HG02943 (cell line): ENCODE measurements around the gene HSPA8.

Source experiments
- ATAC-seq: cut with Tn5 transposase; IDR thresholded peaks from one replicate; pipeline ENCODE4 v1.9.1; 2021; ENCODE audit warnings: mild to moderate bottlenecking, low read depth, moderate library complexity; ENCODE audit not compliant: unreplicated experiment

Gene HSPA8

DNA sequence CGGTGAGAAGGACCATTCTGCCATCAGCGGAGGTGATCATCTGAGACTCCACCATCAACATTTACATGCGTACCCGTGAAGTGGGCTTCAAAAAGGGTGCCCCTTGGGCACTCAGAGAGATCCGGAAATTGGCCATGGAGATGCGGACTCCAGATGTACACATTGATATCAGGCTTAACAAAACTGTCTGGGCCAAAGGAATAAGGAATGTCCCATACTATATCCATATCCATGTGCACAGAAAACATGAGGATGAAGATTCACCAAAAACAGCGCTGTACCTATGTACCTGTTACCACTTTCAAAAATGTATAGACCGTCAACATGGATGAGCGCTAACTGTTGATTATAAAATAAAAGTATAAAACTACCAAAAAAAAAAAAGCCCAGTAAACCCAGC, 10.8 kb downstream of the HSPA8 start:
- ATAC-seq, result no peak

DNA sequence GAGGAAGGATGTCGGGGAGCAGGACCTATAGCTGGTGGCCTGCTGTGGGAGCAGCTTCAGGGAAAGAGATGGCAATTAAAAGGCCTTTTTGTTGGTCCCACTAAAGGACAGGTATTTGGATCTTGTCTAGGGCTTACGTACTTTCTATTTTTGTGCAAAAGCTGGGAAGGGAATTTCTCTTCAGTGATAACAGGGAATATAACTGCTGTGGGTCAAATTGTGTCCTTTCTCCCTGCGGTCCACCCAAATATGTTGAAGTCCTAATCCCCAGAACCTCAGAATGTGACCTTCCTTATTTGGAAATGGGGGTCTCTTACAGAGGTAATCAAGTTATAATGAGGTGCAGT, 14.0 kb downstream of the HSPA8 start:
- ATAC-seq, result no peak

DNA sequence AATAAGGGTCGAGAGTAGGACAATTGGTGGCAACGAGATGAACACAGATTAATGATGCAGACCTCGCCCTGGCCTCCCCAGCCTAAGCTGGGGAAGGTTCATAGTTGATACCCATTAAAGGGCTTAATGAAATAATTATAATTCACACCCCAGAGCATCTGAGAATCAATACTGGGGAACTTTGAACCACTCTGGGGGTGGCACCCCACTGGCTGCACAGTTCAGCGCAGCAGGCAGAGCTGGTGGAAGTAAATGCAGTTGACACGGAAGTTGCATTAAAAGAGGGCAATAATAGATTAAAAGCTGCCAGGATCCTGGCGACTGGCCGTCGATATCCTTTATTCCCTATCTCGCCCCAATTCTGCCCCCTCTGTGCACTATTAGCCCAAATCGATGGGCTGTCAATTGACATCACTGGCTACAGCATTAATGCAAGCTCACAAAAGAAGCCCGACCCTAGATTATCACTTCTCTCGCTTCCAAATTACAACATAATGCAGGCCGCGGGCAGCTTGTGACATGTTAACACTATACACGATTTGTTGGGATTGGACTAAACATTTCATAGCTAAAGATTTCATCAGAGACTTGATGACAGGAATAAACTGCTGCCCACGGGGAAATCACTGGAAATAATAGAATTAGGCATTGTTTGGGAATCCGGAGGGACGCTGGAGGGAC, 14.5 kb downstream of the HSPA8 start:
- ATAC-seq, result no peak

DNA sequence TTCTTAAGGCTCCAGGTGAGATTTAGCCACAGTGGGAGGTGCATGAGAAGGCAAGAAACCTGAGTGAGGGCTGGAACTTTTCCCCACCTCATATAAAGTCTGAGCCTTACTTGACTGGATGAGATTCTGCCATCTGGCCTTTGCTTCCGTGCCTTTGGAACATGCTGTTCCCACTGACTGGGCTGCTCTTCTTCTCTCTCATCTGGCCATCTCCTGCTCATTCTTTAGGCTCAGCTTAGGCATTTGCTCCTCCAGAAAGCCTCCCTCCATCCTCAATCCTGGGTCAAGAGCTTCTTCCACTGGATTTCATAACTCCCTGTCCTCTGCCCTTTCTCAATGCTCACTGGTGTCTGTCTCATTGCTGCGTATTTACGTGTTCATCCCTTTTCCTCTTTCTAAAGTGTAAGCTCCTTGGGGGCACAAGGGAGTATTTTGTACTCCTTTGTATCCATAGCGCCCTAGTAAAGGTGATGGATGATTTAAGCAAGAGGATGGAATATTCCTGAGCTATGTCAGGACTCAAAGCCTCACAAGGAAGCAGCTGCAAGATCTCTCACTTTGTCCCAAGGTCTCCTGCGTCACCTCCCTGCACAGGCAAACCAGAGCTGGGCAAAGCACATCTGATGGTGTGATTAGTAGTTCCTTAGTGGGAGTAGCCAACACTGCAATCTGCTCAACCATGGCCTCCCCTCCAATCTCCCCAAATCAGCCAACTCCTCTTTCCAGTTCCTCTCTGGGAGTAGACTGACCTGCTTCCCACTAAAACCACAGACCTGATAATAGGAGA, 15.3 kb downstream of the HSPA8 start:
- no peak for ATAC-seq

DNA sequence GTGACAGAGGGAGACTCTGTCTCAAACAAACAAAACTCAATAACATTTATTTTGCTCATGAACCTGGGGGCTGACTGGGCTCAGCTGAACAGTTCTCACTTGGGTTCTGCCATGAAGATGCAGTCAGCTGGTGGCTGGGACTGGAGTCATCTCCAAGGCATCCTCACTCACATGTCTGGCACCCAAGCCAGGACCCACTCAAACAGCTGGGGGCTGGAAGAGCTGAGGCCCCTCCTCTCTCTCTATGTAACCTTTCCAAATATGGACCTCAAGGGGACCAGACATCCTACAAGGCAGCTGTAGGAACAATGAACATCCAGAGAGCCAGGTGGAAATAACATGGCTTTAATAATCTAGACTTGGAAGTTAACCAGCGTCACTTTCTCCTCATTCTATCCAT, 16.8 kb downstream of the HSPA8 start:
- no peak for ATAC-seq

DNA sequence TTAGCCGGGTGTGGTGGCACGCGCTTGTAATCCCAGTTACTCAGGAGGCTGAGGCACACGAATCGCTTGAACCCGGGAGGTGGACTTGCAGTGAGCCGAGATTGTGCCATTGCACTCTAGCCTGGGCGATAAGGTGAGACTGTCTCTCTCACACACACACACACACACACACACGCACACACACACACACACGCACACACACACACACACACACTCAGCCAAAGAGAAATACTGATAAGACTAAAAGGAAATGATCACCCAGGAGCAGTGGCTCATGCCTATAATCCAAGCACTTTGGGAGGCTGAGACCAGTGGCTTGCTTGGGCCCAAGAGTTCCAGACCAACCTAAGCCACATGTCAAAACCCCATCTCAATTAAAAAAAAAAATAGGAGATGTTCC, 20.8 kb downstream of the HSPA8 start:
- no peak for ATAC-seq

DNA sequence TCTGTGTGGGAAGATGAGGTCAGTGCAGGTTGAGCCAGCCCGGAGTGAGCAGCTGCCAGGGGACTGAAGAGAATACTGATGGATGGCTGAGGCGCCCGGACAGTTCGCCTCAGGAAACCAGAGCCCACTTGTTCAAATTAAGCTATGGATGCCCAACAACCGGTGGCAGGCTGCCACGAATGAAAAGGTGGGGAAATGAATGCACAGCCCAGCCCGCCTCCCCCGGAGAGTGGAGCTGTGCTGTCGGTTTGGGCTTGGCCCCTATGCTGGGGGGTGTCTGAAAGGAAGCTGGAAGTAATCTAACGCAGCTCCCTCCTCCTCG, 21.9 kb downstream of the HSPA8 start:
- no peak for ATAC-seq

DNA sequence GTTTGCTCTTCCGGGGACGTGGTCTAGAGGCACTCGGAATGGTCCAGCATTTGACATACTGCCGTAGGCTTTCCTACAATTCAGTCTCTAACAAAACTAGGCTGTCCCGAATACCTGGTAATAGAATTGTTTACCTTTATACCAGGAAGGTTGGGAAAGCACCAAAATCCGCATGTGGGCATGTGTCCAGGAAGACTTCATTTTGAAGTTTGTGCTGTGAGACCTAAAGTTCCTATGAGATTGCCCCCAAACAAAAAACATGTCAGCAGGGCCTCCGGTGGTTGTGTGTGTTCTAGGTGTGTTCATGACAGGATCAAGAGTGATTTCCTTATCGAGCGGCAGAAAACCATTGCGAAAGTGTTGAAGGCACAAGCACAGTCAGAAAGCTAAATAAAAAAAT, 26.1 kb downstream of the HSPA8 start:
- no peak for ATAC-seq

DNA sequence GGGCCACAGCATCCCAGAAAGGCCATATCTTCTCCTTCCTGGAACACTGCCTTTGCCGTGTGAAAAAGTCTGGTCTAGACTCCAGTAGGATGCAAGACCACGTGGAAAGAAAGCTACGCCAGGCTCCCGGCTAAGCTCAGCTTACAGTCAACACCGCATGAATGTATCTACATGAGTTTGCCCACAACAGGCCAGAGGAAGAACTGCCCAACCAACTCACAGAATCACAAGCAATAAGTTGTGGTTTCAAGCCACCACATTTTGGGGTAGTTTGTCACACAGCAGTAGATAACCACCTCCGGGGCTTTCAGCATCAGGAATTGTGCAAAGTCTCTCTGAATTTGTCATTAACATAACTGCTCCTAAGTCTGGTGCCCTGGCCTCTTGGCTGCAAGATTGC, 27.3 kb downstream of the HSPA8 start:
- no peak for ATAC-seq

DNA sequence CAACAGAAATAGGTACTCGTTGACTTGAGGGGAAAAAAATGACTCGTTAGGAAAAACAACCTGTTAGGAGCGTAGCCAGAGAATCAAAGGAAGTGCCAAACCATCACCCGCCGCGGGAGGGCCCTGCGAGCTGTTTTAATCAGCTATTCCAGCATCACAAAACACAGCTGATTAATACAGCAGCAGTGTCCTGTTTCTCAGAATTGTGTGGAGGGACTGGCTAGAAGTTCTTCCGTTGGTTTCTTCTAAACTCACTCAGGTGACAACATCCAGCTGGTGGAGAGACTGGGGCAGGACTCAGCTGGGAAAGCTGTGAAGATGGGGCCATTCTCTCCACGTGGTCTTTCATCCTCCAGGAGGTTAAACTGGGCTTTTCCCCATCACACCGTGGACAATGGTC, 28.0 kb downstream of the HSPA8 start:
- no peak for ATAC-seq

DNA sequence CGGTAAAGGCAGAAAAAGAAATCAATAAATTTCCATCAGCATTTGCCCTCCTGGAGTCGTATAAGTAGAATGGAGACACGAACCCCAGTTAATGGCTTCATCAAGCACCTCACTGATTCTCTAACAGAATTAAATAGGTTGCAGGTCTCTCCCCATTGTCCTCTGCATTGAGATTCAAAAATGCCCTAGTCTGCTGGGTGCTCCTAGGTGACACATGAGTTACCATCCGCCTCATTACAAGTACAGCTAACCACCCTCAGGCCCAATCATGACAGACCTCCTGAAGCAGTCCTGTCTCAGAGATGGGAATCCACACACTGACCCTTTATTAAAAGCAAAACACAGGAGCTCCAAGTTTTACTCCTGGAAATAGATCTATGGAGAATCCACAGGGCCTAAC, 31.4 kb downstream of the HSPA8 start:
- ATAC-seq, result no peak

DNA sequence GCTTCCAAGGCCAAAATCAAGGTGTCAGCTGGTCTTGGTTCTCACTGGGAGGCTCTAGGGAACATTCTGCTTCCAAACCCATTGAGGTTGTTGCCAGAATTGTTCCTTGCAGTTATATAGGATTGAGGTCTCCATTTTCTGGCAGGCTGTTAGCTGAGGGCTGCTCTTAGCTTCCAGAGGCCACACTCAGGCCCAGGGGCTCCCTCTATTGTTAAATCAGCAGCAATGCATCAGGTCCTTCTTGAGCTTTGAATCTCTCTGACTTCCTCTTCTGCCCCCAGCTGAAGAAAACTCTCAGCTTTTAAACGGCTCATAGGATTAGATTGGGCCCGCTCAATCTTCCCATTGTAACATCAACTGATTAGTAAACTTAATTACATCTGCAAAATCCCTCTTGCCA, 41.0 kb downstream of the HSPA8 start:
- ATAC-seq, result no peak

DNA sequence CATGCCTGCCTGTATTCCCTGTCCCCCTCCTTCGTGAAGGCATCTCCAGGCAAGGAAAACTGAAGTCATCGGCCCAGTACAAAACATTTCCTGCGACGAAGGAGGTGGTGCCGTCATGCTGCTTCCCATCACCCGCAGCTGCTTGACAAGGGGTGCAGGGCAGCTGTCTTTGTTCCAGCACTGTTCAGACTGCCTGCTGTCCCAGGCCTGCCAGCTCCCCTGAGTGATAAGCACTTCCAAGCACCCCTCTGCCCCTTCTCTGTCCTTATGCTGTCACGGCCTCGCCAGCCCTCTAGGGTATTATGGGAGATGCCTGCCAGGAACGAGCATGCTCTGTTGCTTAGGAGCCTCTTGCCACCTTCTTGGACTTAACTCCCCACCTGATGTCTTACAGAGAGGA, 43.2 kb downstream of the HSPA8 start:
- ATAC-seq, result no peak

DNA sequence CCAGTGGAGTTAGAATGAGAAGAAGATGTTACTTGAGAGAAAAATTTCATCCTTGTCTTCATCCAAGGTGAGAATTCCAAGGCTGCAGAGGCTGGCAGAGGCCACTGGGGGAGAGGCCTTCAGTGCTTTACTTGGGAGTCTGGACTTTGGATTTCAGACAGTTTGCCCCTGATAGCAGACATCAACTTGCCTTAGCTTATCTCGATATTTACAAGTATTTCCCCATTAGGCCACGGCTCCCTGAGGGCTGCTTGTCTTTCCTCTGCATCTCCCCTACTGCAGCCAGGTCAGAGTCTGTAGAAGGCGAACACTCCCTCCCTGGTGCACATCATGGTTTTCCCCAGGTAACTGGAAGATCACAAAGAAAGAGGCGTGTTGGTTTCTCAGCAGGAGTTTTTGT, 50.4 kb downstream of the HSPA8 start:
- ATAC-seq, result no peak
